Measurements from ENCODE around the gene ITGB5.

DNA sequence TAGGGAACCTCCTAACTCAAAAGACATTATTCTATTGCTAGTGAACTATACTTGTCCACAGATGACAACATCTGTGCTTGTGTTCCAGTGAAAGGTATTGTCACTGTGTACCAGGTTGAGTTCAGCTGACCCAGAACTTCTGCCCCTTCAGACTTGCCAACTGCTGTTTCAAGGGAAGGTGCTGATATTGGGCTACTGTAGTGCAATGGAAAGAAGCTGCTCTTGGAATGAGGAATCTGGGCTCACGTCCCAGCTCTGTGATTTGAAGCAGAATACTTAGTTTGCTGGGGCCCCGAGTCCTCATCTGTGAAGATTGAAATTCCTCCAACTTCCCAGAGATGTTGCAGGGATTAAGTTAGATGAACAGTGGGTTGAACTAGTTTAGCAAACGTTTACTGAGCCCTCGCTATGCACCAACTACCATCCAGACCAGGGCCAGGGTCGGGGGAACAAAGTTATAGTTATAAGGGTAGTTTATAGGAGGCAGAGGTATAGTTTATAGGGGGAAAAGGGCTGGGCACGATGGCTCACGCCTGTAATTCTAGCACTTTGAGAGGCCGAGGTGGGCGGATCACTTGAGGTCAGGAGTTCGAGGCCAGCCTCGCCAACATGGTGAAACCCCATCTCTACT, 172.8 kb downstream of the ITGB5 start:
- no peak for TF ChIP-seq POLR2A (IDR thresholded peaks at IDR 0.05)
- TF ChIP-seq, protein P1, sequence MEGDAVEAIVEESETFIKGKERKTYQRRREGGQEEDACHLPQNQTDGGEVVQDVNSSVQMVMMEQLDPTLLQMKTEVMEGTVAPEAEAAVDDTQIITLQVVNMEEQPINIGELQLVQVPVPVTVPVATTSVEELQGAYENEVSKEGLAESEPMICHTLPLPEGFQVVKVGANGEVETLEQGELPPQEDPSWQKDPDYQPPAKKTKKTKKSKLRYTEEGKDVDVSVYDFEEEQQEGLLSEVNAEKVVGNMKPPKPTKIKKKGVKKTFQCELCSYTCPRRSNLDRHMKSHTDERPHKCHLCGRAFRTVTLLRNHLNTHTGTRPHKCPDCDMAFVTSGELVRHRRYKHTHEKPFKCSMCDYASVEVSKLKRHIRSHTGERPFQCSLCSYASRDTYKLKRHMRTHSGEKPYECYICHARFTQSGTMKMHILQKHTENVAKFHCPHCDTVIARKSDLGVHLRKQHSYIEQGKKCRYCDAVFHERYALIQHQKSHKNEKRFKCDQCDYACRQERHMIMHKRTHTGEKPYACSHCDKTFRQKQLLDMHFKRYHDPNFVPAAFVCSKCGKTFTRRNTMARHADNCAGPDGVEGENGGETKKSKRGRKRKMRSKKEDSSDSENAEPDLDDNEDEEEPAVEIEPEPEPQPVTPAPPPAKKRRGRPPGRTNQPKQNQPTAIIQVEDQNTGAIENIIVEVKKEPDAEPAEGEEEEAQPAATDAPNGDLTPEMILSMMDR (IDR thresholded peaks at IDR 0.05): no peak
- TF ChIP-seq EP300 (IDR thresholded peaks at IDR 0.05): no peak
